GM23338 (cell line): Measurements from ENCODE around the gene RNU7-1.

Experiments
- EZH2 ChIP-seq: fragments of 200-600 bp; sonication (generic); IDR thresholded peaks from one replicate; pipeline ENCODE4 v1.8.0; 2017; ENCODE audit warnings: antibody characterized with exemption, mild to moderate bottlenecking, low read depth; ENCODE audit not compliant: unreplicated experiment
- NANOG ChIP-seq: IDR thresholded peaks from 2 replicates; pipeline ENCODE4 v1.6.1; 2016; ENCODE audit warnings: antibody characterized with exemption, borderline replicate concordance
- ZNF114 ChIP-seq: fragments of 250-450 bp; sonication (Bioruptor Pico); IDR thresholded peaks from 2 replicates; pipeline ENCODE4 v1.5.0; 2020; ENCODE audit warnings: mild to moderate bottlenecking, moderate library complexity
- TF ChIP-seq, protein P1 (sequence below), 2 experiments: fragments of 200-600 bp in 1 of 2; sonication (generic) in 1 of 2; conservative IDR thresholded peaks; 2 replicates each; pipeline versions ENCODE4 v1.5.1 to v1.6.1; 2016 to 2017; ENCODE audit warnings: antibody characterized with exemption in 2 of 2, low read depth in 2 of 2, mild to moderate bottlenecking in 2 of 2, moderate library complexity in 1 of 2

DNA sequence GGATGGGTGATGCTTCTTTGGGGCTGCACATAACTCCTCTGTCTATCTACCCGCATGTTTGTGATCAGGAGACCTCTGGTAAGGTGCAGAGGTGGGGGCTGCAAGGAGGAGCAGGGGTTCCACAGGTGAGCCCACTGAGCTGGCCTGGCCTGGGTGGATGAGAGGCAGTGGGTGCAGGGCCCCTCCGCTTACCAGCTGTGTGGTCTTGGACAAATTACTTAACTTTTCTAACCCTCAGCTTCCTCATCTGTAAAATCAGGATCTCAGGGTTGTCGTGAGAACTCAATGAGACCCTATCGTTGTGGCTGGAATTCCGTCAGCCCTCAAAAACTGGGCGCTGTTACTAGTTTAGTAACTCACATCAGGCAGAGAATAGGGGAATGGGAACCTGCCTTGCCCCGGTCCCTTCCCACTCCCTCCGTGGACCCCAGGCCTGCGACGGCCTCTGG, 15.0 kb downstream of the RNU7-1 start:
- TF ChIP-seq ZNF114 (CRISPR knock-in tag) (no peak), EZH2 (no peak), NANOG (no peak)
- TF ChIP-seq, protein P1, sequence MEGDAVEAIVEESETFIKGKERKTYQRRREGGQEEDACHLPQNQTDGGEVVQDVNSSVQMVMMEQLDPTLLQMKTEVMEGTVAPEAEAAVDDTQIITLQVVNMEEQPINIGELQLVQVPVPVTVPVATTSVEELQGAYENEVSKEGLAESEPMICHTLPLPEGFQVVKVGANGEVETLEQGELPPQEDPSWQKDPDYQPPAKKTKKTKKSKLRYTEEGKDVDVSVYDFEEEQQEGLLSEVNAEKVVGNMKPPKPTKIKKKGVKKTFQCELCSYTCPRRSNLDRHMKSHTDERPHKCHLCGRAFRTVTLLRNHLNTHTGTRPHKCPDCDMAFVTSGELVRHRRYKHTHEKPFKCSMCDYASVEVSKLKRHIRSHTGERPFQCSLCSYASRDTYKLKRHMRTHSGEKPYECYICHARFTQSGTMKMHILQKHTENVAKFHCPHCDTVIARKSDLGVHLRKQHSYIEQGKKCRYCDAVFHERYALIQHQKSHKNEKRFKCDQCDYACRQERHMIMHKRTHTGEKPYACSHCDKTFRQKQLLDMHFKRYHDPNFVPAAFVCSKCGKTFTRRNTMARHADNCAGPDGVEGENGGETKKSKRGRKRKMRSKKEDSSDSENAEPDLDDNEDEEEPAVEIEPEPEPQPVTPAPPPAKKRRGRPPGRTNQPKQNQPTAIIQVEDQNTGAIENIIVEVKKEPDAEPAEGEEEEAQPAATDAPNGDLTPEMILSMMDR (conservative IDR thresholded peaks at IDR 0.05; ENCODE audit: low read depth in 2 of 2): no peak
